ENCODE results near the gene MRPS23. TPM values are rescaled to one million over a fixed set of nuclear protein-coding genes. Genes with fewer than 3 reads are reported as not detected.

The MRPS23 gene
- total and polyA plus RNA-seq, 9 of the 15 experiments (the other 6 are each of a cell fraction or from before 2014, with no cell fraction given), result 59.1 to 298 (median 98.8) TPM

- CTCF ChIA-PET (ENCODE audit: low intra/inter-chr PET ratio), result no interaction called here
Observed at GRCh38 chr17:57864273-57864672, 14.4 kb upstream of the MRPS23 start.

More at GRCh38 chr17:57864273-57864672, 14.4 kb upstream of the MRPS23 start:
- no TSS peak for BruUV-seq (replicated peaks)
- no peak for DNase-seq (ENCODE audit: extremely low read depth in 1 of 4, low spot score in 3 of 4)
- in situ Hi-C loops (cut with MboI) (no loop called here), intact Hi-C loops (cut with micrococcal nuclease) (no loop called here)
- Histone ChIP-seq H3K9me1 (ENCODE audit: control insufficient read depth, insufficient read depth, low read length) (no peaks in the 10 kb centered on the region), H3K4me2 (ENCODE audit: insufficient read depth, low read length) (no peak overlapping the region), H3K36me3 (ENCODE audit: control insufficient read depth, insufficient read depth, low read length) (no peaks in the 10 kb centered on the region), H3K27me3 (ENCODE audit: control insufficient read depth in 2 of 2, insufficient read depth in 2 of 2, low read length in 2 of 2) (0 out of 5 replicates have a peak, but pooled peaks cover 0 to 4% of the 10 kb centered on the region in 2 experiments), H3K9ac (ENCODE audit: insufficient read depth in 1 of 2, low read depth in 2 of 2, low read length in 2 of 2) (no peak overlapping the region), H3K79me2 (ENCODE audit: control insufficient read depth, insufficient read depth, low read length) (no peaks in the 10 kb centered on the region), H3K4me1 (replicated peaks in 1 of 2; ENCODE audit: control insufficient read depth in 2 of 2, insufficient read depth in 2 of 2, low read length in 2 of 2) (peaks cover 11 to 42% of the 10 kb centered on the region in 2 experiments), H3K9me3 (replicated peaks; ENCODE audit: control insufficient read depth, insufficient read depth, low read depth, low read length) (no peaks in the 10 kb centered on the region), H2AFZ (ENCODE audit: low read depth, low read length) (no peak overlapping the region), H3K4me3 (no peak overlapping the region), H4K20me1 (replicated peaks; ENCODE audit: control insufficient read depth, insufficient read depth, low read length) (no peaks in the 10 kb centered on the region), H3K27ac (ENCODE audit: extremely low read depth, low read depth, low read length) (no peak overlapping the region)
- ATAC-seq, result no peak
- POLR2A ChIA-PET, result interaction anchor here (0.7 to 1.5 kb wide), 3 partner anchors 11 to 126 kb away, joined by 4 to 5 read pairs (median 4); no protein-coding TSS in a partner anchor
- TF ChIP-seq PBX2 (CRISPR knock-in tag; IDR thresholded peaks at IDR 0.05; ENCODE audit: low read depth) (no peak), PBX2 (tag; conservative IDR thresholded peaks at IDR 0.05; ENCODE audit: low read depth) (no peak), ATF6 (CRISPR knock-in tag; IDR thresholded peaks at IDR 0.05) (no peak)
- whole genome bisulfite sequencing (ENCODE audit: insufficient coverage, low coverage, missing lambda C conversion rate), result 51% methylated on average over 8 of the region's 8 CpGs
- no peak for FAIRE-seq

All from K562 (cell line).